ENCODE measurements around the gene ADCY2.

ADCY2 gene

DNA sequence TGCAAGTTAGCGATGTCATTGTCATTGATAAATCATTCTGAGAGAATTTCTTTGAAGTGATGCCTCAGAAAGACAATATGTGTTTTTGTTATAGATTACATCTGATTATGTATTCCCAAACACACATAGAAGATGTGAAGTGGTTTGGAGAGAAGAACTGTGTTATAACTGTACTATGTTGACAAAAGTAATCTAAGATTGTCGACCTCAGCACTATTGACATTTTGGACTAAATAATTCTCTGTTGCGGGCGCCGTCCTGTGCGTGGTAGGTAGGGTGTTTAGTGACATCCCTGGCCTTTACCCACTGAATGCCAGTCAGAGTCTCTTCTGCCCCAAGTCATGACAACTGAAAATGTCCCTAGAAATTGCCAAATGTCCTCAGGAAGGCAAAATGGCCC lies 377.2 kb downstream of the ADCY2 start:
- TF ChIP-seq, protein P1, sequence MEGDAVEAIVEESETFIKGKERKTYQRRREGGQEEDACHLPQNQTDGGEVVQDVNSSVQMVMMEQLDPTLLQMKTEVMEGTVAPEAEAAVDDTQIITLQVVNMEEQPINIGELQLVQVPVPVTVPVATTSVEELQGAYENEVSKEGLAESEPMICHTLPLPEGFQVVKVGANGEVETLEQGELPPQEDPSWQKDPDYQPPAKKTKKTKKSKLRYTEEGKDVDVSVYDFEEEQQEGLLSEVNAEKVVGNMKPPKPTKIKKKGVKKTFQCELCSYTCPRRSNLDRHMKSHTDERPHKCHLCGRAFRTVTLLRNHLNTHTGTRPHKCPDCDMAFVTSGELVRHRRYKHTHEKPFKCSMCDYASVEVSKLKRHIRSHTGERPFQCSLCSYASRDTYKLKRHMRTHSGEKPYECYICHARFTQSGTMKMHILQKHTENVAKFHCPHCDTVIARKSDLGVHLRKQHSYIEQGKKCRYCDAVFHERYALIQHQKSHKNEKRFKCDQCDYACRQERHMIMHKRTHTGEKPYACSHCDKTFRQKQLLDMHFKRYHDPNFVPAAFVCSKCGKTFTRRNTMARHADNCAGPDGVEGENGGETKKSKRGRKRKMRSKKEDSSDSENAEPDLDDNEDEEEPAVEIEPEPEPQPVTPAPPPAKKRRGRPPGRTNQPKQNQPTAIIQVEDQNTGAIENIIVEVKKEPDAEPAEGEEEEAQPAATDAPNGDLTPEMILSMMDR (IDR thresholded peaks at IDR 0.05; ENCODE audit: low read depth, low read length), result no peak
- no peak for DNase-seq (ENCODE audit: low read depth, low spot score)
- no peak overlapping the region for H3K4me3 ChIP-seq (ENCODE audit: low read depth, low read length)
- in situ Hi-C loops (cut with HindIII; ENCODE audit: low sequenced_read_pairs), result no loop called here

DNA sequence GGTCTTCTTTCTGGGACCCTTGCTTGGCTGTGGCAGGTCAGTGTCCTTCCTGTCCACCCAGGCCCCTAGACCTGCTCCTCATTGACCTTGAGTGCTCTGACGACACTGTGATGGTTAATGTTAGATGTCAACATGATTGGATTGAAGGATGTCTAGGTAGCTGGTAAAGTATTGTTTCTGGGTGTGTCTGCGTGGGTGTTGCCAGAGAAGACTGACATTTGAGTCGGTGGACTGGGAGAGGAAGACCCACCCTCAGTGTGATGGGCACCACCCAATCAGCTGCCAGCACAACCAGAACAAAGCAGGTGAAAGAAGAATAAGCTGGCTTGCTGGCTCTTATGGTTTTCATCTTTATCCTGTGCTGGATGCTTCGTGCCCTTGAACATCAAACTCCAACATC lies 380.5 kb downstream of the ADCY2 start:
- TF ChIP-seq, protein P1 (IDR thresholded peaks at IDR 0.05; ENCODE audit: low read depth, low read length), result no peak
- DNase-seq (ENCODE audit: low read depth, low spot score), result no peak
- in situ Hi-C loops (cut with HindIII; ENCODE audit: low sequenced_read_pairs), result no loop called here
- no peak overlapping the region for H3K4me3 ChIP-seq (ENCODE audit: low read depth, low read length)

DNA sequence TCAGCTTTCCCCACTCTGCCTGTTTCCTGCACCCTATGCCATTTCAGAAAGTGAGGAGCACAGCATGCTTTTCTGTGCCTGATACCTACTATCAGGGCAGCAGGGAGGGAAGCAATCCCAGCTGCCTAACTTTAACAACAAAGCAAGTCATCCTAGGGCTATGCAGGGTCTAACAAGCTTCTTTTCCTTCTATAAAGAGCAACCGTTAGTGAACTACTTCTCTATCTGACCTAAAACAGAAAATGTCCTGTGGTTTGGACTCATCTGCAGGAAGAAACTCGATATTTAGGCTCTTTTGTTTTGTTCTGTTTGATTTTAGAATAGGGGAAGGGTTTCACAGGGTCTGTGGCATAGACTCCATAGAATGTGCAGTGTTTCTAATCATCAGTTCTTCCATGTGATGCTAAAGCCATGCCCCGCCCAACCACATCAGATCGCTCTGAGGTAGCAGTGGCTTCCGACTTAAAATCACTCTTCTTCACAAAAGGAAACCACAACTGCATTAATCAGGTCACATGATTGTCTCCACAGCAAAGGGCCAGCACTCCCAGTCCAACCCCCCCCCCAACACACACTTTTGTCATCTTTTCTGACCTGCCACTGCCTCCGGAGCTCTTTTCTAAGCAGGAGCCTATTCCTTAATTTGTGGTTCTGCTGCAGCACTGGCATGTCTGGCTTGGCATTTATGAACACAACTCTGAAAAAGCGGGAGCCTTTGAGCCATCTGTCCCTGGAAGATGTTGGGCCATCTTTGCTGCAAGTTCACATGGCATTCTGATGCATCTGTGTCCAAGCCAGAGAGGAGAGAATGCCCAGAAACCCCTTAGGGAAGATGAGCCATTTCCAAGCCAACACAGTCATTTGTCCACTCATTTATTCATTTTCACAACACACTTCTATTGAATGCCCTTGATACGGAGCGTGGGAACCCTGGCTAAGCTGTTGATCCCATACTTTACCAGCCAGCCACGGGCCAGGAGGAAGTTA lies 383.4 kb downstream of the ADCY2 start:
- in situ Hi-C loops (cut with HindIII; ENCODE audit: low sequenced_read_pairs), result no loop called here
- H3K4me3 ChIP-seq (ENCODE audit: low read depth, low read length), result no peak overlapping the region
- no peak for DNase-seq (ENCODE audit: low read depth, low spot score)
- TF ChIP-seq, protein P1 (IDR thresholded peaks at IDR 0.05; ENCODE audit: low read depth, low read length), result no peak

DNA sequence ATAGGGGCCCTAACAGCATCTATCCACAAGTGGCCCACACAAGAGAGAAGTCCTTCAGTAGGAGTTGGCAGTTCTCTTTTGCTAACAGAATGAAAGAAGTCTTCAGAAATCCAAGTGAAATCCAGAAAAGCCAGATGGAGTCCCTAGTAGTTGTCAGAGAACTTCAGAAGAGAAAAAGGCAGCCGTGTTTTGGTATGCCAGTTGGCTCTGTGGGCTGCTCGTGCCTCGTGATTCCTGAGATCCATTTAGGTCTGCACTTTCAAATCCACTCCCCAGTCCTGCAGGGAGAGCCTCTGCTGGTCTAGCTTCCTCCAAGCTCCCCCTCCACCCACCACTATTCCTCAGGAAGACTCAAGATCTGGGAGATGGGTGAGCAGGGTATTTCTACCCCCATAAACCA lies 386.0 kb downstream of the ADCY2 start:
- in situ Hi-C loops (cut with HindIII; ENCODE audit: low sequenced_read_pairs), result no loop called here
- DNase-seq (ENCODE audit: low read depth, low spot score), result no peak
- TF ChIP-seq, protein P1 (IDR thresholded peaks at IDR 0.05; ENCODE audit: low read depth, low read length), result no peak
- H3K4me3 ChIP-seq (ENCODE audit: low read depth, low read length), result no peak overlapping the region

DNA sequence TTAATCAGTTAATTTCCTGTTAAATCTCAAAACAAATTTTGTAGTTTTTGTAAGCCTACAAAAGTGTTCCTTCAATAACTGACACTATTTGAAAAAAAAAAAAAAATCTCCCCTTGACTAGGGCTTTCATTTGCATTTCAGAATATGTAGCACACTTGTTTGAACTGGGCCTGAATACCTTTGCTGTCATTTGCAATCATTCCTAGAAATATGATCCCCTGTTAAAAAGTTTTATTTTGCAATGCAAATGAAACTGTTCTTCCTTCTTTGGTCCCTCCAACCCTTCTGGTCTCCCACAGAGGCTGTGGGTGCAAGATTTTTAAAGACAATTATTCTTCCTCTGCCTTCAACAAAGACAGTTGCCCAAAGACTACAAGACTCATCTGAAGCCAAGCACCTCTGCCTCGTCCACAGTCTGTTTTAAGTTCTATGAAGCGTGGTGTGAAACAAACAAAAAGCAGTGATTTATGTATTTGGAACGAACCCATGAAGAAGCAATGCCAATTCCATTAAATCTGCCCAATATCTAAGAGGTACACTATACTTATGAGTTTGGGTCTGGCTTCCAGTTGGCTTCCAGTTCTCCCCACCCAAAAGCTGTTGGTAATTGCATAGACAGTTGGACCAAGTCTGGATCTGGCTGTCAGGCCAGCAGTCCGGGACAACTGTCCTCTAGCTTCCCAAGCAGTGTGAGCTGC lies 388.9 kb downstream of the ADCY2 start:
- no peak overlapping the region for H3K4me3 ChIP-seq (ENCODE audit: low read depth, low read length)
- TF ChIP-seq, protein P1 (IDR thresholded peaks at IDR 0.05; ENCODE audit: low read depth, low read length), result no peak
- no peak for DNase-seq (ENCODE audit: low read depth, low spot score)
- in situ Hi-C loops (cut with HindIII; ENCODE audit: low sequenced_read_pairs), result no loop called here

DNA sequence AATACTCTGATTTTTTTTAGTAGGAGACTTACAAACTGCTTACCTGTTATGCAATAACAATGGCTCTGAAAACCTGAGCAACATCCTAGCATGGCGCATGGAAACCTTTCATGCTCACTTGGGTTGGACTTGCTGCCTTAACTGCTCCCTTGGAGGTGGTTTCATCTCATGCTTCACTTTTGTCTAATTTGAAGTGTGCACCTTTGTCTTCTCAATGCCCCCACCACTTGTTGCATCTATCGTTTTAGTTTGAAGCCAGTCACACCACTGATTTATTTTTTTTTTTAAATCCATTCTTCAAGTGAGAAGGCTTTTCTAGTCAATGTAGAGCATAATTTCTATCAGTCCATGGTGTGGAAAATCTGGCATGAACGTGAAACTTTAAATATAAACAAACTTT lies 391.8 kb downstream of the ADCY2 start:
- TF ChIP-seq, protein P1 (IDR thresholded peaks at IDR 0.05; ENCODE audit: low read depth, low read length), result no peak
- no peak overlapping the region for H3K4me3 ChIP-seq (ENCODE audit: low read depth, low read length)
- DNase-seq (ENCODE audit: low read depth, low spot score), result no peak
- in situ Hi-C loops (cut with HindIII; ENCODE audit: low sequenced_read_pairs), result no loop called here
